Activated CD4-positive, alpha-beta T cell treated with anti-CD3 and anti-CD28 coated beads, Interleukin-2, amount 10 ng/mL, durations not matched to agents 24 days and 14 days (primary cell): ENCODE data around the gene IGF2R. TPM values are rescaled to one million over a fixed set of nuclear protein-coding genes. Genes with fewer than 3 reads are reported as not detected.
"Not testable (repeated sequence)": the region's sequence is repeated elsewhere in the genome, so short reads cannot be mapped to it uniquely, and the experiment has no call there.

Experiments
- DNase-seq: peaks from one replicate; pipeline ENCODE4 v3.0.0; 2022
- H3K27ac Mint-ChIP-seq: one replicate; pipeline ENCODE4 v1.8.0; 2022; ENCODE audit warnings: mild to moderate bottlenecking, mixed read lengths
- H3K27me3 Mint-ChIP-seq: one replicate; pipeline ENCODE4 v1.8.0; 2022; ENCODE audit warnings: mixed read lengths
- H3K36me3 Mint-ChIP-seq: one replicate; pipeline ENCODE4 v1.8.0; 2022; ENCODE audit warnings: low read depth, mild to moderate bottlenecking, mixed read lengths
- H3K4me1 Mint-ChIP-seq: one replicate; pipeline ENCODE4 v1.8.0; 2021; ENCODE audit warnings: mixed read lengths
- H3K4me3 Mint-ChIP-seq: one replicate; pipeline ENCODE4 v1.8.0; 2022; ENCODE audit warnings: mild to moderate bottlenecking, moderate library complexity, mixed read lengths
- H3K9me3 Mint-ChIP-seq: one replicate; pipeline ENCODE4 v1.8.0; 2021; ENCODE audit warnings: mixed read lengths
- intact Hi-C: fragments of 100-400 bp; cut with micrococcal nuclease; formaldehyde crosslinking; loops from one replicate; pipeline ENCODE4 v1.15.1; 2023
- total RNA-seq: library from RNA; stranded (reverse); gene quantifications from 2 replicates; pipeline ENCODE4 v1.2.3, GENCODE V29; 2022

Gene IGF2R
- total RNA-seq, 1 donor from 2014 or later = 77.9 TPM

DNA sequence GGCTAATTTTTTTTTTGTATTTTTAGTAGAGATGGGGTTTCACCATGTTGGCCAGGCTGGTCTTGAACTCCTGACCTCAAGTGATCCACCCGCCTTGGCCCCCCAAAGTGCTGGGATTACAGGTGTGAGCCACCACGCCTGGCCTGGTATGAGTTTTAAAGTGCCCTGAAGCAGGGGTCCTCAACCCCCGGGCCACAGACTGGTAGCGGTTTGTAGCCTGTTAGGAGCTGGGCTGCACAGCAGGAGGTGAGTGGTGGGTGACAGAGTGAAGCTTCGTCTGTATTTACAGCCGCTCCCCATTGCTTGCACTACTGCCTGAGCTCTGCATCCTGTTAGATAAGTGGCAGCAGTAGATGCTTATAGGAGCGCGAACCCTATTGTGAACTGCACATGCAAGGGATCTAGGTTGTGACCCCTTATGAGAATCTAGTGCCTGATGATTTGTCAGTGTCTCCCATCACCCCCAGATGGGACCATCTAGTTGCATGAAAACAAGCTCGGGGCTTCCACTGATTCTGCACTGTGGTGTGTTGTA is 32.1 kb downstream of the IGF2R start:
- not testable (repeated sequence) for H3K4me3 Mint-ChIP-seq
- peaks cover 55% of the 10 kb centered on the region for H3K36me3 Mint-ChIP-seq

DNA sequence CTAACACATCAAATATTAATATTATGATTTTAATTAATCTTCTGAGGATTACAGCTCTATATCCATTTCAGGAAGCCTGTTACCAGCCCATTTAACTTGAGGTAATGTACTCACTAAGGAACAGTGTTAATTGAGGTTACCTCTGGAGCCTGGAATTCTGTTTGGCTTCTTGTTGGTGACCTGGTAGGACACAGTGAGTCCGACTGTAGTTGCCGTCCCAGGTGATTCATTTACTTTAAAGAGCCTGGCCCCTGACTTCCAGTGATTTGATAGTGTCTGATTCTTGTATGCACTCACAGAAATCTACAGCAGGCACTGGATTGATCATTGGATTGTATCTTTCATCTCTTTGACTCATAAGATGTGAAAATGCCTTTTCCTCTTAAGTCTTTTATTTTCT is 34.0 kb downstream of the IGF2R start:
- H3K27ac Mint-ChIP-seq = no peak overlapping the region
- peaks cover 3% of the 10 kb centered on the region for H3K9me3 Mint-ChIP-seq
- H3K4me1 Mint-ChIP-seq = peaks cover 50% of the 10 kb centered on the region
- H3K4me3 Mint-ChIP-seq = no peak overlapping the region
- no peak for DNase-seq
- no peaks in the 10 kb centered on the region for H3K27me3 Mint-ChIP-seq
- intact Hi-C loops = no loop called here
- H3K36me3 Mint-ChIP-seq = peaks cover 50% of the 10 kb centered on the region

More for the DNA sequence above, 32.1 kb downstream of the IGF2R start:
- H3K27ac Mint-ChIP-seq, H3K9me3 Mint-ChIP-seq, intact Hi-C loops, DNase-seq, H3K27me3 Mint-ChIP-seq: not testable (repeated sequence)
- peaks cover 44% of the 10 kb centered on the region for H3K4me1 Mint-ChIP-seq

DNA sequence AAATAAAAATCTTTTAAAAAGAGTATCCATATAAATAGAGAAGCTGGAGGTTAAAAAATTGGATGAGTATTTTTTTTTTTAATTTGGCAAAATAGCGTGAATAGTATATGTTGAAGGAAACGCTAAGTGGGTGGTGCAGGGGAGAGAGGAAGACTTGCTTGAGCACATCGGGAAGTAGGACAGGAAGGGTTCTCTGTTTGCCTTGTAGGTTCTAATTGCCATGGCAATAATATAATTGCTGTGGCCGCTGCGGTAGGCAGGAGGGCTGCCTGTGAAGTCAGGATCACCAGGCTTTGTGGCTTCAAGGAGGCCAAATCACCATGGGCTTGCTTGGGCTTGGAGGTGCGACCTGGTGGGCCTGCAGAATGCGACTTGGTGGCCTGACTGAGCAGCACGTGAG is 35.1 kb downstream of the IGF2R start:
- H3K36me3 Mint-ChIP-seq = peaks cover 49% of the 10 kb centered on the region
- H3K27me3 Mint-ChIP-seq = no peaks in the 10 kb centered on the region
- peaks cover 48% of the 10 kb centered on the region for H3K4me1 Mint-ChIP-seq
- peaks cover 3% of the 10 kb centered on the region for H3K9me3 Mint-ChIP-seq
- intact Hi-C loops = no loop called here
- no peak overlapping the region for H3K27ac Mint-ChIP-seq
- DNase-seq = peak; percentile 49
- H3K4me3 Mint-ChIP-seq = no peak overlapping the region

GRCh38 chr6:160004419-160005175 is 35.7 kb downstream of the IGF2R start:
- Mint-ChIP-seq H3K27ac (no peak overlapping the region), H3K4me1 (peaks cover 44% of the 10 kb centered on the region), H3K27me3 (no peaks in the 10 kb centered on the region), H3K9me3 (peaks cover 3% of the 10 kb centered on the region), H3K36me3 (peaks cover 47% of the 10 kb centered on the region), H3K4me3 (no peak overlapping the region)
- DNase-seq = peak; percentile 50
- intact Hi-C loops = no loop called here

DNA sequence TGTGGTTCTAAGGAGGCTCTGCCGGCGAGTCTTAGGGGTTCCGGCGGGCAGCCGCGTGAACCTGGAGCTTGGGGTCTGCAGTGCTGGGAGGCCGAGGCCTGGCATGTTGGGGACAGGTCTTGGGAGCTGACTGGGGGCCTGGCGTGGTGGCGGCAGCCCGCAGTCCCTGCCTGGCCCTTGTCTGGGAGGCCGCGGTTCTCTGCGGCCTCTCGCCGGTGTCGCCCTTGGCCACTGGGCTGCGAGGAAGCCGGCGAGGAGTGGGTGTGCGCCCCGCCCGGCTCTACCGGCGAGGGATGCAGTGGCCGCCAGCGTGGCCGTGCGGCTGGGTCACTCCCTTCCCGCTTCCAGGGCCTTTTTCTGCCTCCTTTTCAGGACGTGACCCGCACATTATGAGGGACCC is 36.3 kb downstream of the IGF2R start:
- peaks cover 44% of the 10 kb centered on the region for H3K36me3 Mint-ChIP-seq
- H3K4me1 Mint-ChIP-seq = peaks cover 37% of the 10 kb centered on the region
- H3K27ac Mint-ChIP-seq = no peak overlapping the region
- DNase-seq = no peak
- no peak overlapping the region for H3K4me3 Mint-ChIP-seq
- intact Hi-C loops = no loop called here
- no peaks in the 10 kb centered on the region for H3K27me3 Mint-ChIP-seq
- peaks cover 3% of the 10 kb centered on the region for H3K9me3 Mint-ChIP-seq

GRCh38 chr6:160005861-160006540 is 37.1 kb downstream of the IGF2R start:
- H3K9me3 Mint-ChIP-seq = no peaks in the 10 kb centered on the region
- DNase-seq = peak; percentile 51
- H3K36me3 Mint-ChIP-seq = peaks cover 46% of the 10 kb centered on the region
- H3K4me1 Mint-ChIP-seq = peaks cover 34% of the 10 kb centered on the region
- intact Hi-C loops = no loop called here
- H3K27ac Mint-ChIP-seq = no peak overlapping the region
- no peaks in the 10 kb centered on the region for H3K27me3 Mint-ChIP-seq
- H3K4me3 Mint-ChIP-seq = no peak overlapping the region

DNA sequence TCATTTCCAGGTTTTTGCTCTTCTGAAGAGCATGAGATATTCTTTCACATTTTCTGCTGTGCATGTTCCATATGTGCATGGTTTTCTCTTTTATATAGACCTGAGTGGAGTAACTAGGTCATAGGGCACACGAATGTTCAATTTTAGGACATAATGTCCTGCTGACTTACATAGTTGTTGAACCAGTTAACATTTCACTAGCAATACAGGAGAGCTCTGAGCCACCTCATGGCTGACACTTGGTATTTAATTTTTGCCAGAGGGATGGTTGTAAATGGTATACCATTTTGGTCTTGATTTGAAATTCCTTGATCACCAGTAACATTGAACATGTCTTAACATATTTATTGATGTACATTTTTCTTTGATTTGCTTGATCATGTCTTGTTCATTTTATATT is 38.3 kb downstream of the IGF2R start:
- H3K27ac Mint-ChIP-seq = no peak overlapping the region
- no peaks in the 10 kb centered on the region for H3K9me3 Mint-ChIP-seq
- H3K36me3 Mint-ChIP-seq = peaks cover 57% of the 10 kb centered on the region
- no peak for DNase-seq
- intact Hi-C loops = no loop called here
- H3K27me3 Mint-ChIP-seq = no peaks in the 10 kb centered on the region
- H3K4me3 Mint-ChIP-seq = no peak overlapping the region
- H3K4me1 Mint-ChIP-seq = peaks cover 37% of the 10 kb centered on the region

- no peak for DNase-seq
- Mint-ChIP-seq H3K27me3 (no peaks in the 10 kb centered on the region), H3K36me3 (peaks cover 57% of the 10 kb centered on the region), H3K9me3 (no peaks in the 10 kb centered on the region), H3K4me3 (no peak overlapping the region), H3K4me1 (peaks cover 34% of the 10 kb centered on the region), H3K27ac (no peak overlapping the region)
- intact Hi-C loops = no loop called here
Measured at GRCh38 chr6:160007611-160008010, 38.7 kb downstream of the IGF2R start.

DNA sequence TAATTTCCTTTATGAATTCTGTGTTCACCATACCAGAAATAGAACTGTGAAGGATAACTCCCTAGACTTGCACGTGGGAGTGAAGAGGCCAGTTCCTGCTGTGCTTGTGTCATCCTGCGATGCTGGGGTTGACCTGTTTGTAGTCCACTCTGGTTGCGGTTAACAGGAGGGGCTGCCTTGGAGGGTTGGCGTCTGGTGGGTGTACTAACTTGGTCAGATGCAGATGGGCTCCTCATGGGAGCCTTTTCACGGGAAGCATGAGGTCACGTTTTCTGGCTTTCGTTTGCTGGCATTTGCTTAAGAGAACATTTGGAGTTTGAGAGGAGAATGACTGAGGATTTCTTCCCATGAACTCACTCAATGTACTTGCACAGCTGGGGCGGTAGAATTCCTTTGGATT is 41.2 kb downstream of the IGF2R start:
- Mint-ChIP-seq H3K4me1 (peaks cover 43% of the 10 kb centered on the region), H3K27ac (no peak overlapping the region), H3K4me3 (no peak overlapping the region), H3K27me3 (no peaks in the 10 kb centered on the region), H3K36me3 (peaks cover 55% of the 10 kb centered on the region), H3K9me3 (no peaks in the 10 kb centered on the region)
- DNase-seq = no peak
- intact Hi-C loops = loop anchor here (5.0 kb wide), 1 partner anchor 318 kb away; the partner anchor contains the start of gene SOD2

DNA sequence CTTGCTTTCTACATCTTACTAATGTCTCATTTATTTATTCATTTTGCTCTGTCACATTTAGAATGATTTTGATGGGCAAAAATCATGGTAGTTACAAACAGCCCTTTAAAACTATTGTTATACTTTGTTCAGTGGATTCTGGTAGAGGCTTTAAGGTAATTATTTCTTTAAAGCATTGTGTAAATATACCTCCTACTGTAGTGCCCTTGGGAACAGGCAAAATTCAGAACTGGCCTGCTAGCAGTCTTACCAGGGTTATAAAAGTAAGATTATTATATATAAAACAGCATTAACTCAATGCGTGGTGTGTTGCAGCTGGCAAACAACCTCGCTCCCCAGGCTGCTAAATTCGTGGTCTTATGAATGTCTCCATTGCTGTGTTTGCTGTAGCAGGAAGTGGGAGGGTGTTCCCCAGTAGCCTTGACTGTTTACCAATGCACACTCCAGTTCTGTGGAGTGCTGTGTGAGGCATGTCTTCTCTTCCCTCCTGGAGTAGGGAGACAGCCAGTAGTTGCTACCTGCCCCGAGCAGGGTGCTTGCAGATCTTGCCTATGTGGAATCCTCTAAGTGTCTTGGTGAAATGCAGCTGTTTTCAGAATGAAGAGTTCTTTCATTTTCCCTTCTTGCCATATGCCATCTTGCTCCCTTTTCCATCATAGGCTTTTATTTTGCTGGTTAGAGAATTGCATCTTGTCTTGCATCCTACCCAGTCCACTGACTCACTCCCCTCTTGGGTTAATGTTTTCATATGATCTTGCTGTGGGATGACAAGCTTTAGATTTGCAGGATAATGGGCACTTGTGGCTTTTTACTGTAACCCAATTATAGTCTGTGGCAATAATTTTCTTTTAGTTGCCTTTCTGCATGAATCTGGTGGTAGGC is 45.3 kb downstream of the IGF2R start:
- Mint-ChIP-seq H3K9me3 (no peaks in the 10 kb centered on the region), H3K27ac (peak overlapping the region; percentile 97), H3K4me3 (peak overlapping the region; percentile 71), H3K27me3 (no peaks in the 10 kb centered on the region), H3K4me1 (peaks cover 58% of the 10 kb centered on the region), H3K36me3 (peaks cover 76% of the 10 kb centered on the region)
- intact Hi-C loops = loop anchor here (2.0 to 5.0 kb wide), 2 partner anchors 15 to 322 kb away; partner anchors contain the start of gene SOD2
- DNase-seq = peak; percentile 79

- Mint-ChIP-seq H3K27me3 (no peaks in the 10 kb centered on the region), H3K4me3 (peak overlapping the region; percentile 71), H3K9me3 (no peaks in the 10 kb centered on the region), H3K36me3 (peaks cover 78% of the 10 kb centered on the region), H3K4me1 (peaks cover 60% of the 10 kb centered on the region), H3K27ac (peak overlapping the region; percentile 97)
- peak; percentile 57 for DNase-seq
- intact Hi-C loops = loop anchor here (2.0 to 5.0 kb wide), 2 partner anchors 16 to 323 kb away; partner anchors contain the start of gene SOD2
Measured at GRCh38 chr6:160014869-160015182, 45.9 kb downstream of the IGF2R start.

DNA sequence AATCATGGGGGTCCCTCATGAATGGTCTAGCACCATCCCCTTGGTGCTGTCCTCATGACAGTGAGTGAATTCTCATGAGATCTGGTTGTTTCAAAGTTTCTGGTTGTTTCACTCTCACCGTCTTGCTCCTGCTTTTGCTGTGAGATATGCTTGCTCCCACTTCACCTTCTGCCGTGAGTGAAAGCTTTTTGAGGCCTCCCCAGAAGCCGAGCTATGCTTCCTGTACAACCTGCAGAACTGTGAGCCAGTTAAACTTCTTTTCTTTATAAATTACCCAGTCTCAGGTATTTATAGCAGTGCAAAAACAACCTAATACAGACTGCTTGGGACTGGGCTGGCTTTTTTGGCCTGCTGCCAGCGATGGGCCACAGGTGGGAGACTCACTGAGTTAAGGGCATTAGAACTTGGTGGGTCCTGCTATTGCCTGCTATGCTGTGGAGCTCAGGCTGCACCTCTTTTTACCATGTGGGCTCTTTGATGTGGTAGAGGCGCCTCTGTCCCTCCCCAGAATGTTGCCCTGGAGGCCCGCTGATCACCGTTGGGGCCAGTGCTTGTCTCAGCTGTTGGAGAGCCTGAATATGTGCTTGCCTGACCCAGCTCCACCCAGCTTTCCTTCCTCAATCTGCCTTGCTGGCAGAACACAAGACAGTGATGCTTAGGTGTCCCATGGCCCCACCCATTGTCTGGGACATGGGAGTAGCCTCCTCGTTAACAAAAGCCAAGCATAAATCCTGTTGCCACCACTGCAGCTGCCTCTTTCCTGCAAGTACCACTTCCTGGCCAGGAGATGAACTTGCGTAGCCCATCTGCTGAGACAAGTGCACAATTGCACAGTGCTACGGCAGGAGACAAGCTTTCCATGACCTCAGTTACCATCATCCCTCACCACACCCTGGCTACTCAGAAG is 47.1 kb downstream of the IGF2R start:
- peak overlapping the region; percentile 71 for H3K4me3 Mint-ChIP-seq
- H3K4me1 Mint-ChIP-seq = peaks cover 62% of the 10 kb centered on the region
- DNase-seq = peak; percentile 89
- intact Hi-C loops = loop anchor here (1.0 to 2.0 kb wide), 2 partner anchors 17 to 37 kb away; no protein-coding TSS in a partner anchor
- H3K9me3 Mint-ChIP-seq = no peaks in the 10 kb centered on the region
- H3K27me3 Mint-ChIP-seq = no peaks in the 10 kb centered on the region
- peaks cover 79% of the 10 kb centered on the region for H3K36me3 Mint-ChIP-seq
- H3K27ac Mint-ChIP-seq = peak overlapping the region; percentile 97

- Mint-ChIP-seq H3K27me3 (no peaks in the 10 kb centered on the region), H3K4me3 (no peak overlapping the region), H3K9me3 (no peaks in the 10 kb centered on the region), H3K36me3 (peaks cover 53% of the 10 kb centered on the region), H3K27ac (no peak overlapping the region), H3K4me1 (peaks cover 24% of the 10 kb centered on the region)
- DNase-seq = no peak
- intact Hi-C loops = no loop called here
Measured at GRCh38 chr6:160022101-160022500, 53.2 kb downstream of the IGF2R start.
